GM12891 (cell line): Measurements from ENCODE around the gene BNC2.
"Not testable (repeated sequence)": the region's sequence is repeated elsewhere in the genome, so short reads cannot be mapped to it uniquely, and the experiment has no call there.

ENCODE experiments used
- DNase-seq: peaks from one replicate; pipeline ENCODE4 v3.0.0; 2011; ENCODE audit warnings: low spot score; ENCODE audit not compliant: insufficient read length
- FAIRE-seq: peaks from 2 replicates; lab custom pipeline; 2011; peaks lifted over from hg19 to GRCh38; lab: Jason Lieb, UNC
- PAX5 ChIP-seq: IDR thresholded peaks from 2 replicates; pipeline ENCODE4 v1.6.1; 2011; ENCODE audit warnings: low read length, moderate library complexity, mild to moderate bottlenecking; ENCODE audit not compliant: insufficient read depth, severe bottlenecking
- POLR2A ChIP-seq: IDR thresholded peaks from 2 replicates; pipeline ENCODE4 v1.6.1; 2011; ENCODE audit warnings: low read depth, low read length, control low read depth
- POLR2AphosphoS5 ChIP-seq: IDR thresholded peaks from 2 replicates; pipeline ENCODE4 v1.6.1; 2011; ENCODE audit warnings: low read depth, low read length, control low read depth
- POU2F2 ChIP-seq: IDR thresholded peaks from 2 replicates; pipeline ENCODE4 v1.6.1; 2011; ENCODE audit warnings: low read depth, mild to moderate bottlenecking, control low read depth, low read length, moderate library complexity
- SPI1 ChIP-seq: IDR thresholded peaks from 2 replicates; pipeline ENCODE4 v1.6.1; 2011; ENCODE audit warnings: low read depth, low read length, control low read depth
- TAF1 ChIP-seq: IDR thresholded peaks from 2 replicates; pipeline ENCODE4 v1.6.1; 2011; ENCODE audit warnings: low read depth, low read length, control low read depth

Gene BNC2

GRCh38 chr9:16496908-16497307, 373.6 kb downstream of the BNC2 start:
- no peak for DNase-seq
- TF ChIP-seq SPI1: no peak
- TF ChIP-seq POLR2A: no peak
- no peak for TF ChIP-seq POU2F2
- no peak for TF ChIP-seq POLR2AphosphoS5
- no peak for TF ChIP-seq PAX5
- FAIRE-seq: no peak

- FAIRE-seq (no peak), DNase-seq (no peak)
- TF ChIP-seq PAX5 (no peak), TAF1 (no peak), POU2F2 (no peak), SPI1 (no peak), POLR2AphosphoS5 (no peak), POLR2A (no peak)
Measured at GRCh38 chr9:16487915-16488314, 382.6 kb downstream of the BNC2 start.

GRCh38 chr9:16485575-16486321, 384.7 kb downstream of the BNC2 start:
- TF ChIP-seq POU2F2 (no peak), TAF1 (no peak), POLR2AphosphoS5 (no peak), POLR2A (no peak), PAX5 (no peak), SPI1 (no peak)
- FAIRE-seq (no peak), DNase-seq (no peak)

GRCh38 chr9:16485160-16485559, 385.3 kb downstream of the BNC2 start:
- TF ChIP-seq TAF1 (no peak), POLR2AphosphoS5 (no peak), PAX5 (no peak), POLR2A (no peak), POU2F2 (no peak), SPI1 (no peak)
- FAIRE-seq: no peak

DNA sequence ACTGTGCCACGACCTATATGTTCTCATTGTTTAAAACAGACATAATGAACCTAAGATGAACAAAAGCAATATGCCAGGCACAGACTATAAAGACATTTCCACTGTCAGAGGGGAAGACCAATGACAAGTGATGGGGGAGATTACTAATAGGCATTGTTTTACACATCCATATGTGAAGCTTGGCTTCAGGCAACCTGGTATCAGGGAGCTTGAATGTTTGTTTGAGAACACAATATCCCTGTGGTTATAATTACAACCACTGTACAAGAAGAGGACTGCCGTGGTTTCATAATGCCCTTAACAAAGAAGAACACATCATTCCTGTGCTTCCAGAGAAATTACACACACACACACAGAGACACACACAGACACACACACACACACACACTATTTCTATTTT, 385.7 kb downstream of the BNC2 start:
- TF ChIP-seq SPI1 (no peak), PAX5 (no peak), POLR2A (no peak)
- DNase-seq: no peak
- FAIRE-seq: no peak

More at GRCh38 chr9:16485160-16485559, 385.3 kb downstream of the BNC2 start:
- no peak for DNase-seq

GRCh38 chr9:16484180-16484579, 386.3 kb downstream of the BNC2 start:
- TF ChIP-seq POLR2AphosphoS5 (no peak), TAF1 (no peak), POLR2A (no peak), PAX5 (no peak), SPI1 (no peak), POU2F2 (no peak)
- DNase-seq (no peak), FAIRE-seq (no peak)

GRCh38 chr9:16482764-16483163, 387.7 kb downstream of the BNC2 start:
- DNase-seq (no peak), FAIRE-seq (no peak)
- no peak for TF ChIP-seq POLR2AphosphoS5
- no peak for TF ChIP-seq POU2F2
- TF ChIP-seq PAX5: no peak
- no peak for TF ChIP-seq TAF1
- no peak for TF ChIP-seq SPI1
- no peak for TF ChIP-seq POLR2A

DNA sequence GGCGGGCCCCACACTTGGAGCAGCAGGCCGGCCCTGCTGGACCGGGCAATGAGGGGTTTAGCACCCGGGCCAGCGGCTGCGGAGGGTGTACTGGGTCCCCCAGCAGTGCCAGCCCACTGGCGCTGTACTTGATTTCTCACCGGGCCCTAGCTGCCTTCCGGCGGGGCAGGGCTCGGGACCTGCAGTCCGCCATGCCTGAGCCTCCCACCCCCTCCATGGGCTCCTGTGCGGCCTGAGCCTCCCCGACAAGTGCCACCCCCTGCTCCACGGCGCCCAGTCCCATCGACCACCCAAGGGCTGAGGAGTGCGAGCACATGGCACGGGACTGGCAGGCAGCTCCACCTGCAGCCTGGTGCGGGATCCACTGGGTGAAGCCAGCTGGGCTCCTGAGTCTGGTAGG, 389.9 kb downstream of the BNC2 start:
- FAIRE-seq: not testable (repeated sequence)

GRCh38 chr9:16475996-16476395, 394.5 kb downstream of the BNC2 start:
- TF ChIP-seq POLR2AphosphoS5: no peak
- no peak for TF ChIP-seq SPI1
- no peak for TF ChIP-seq POLR2A
- no peak for TF ChIP-seq PAX5
- no peak for TF ChIP-seq TAF1
- no peak for TF ChIP-seq POU2F2
- no peak for DNase-seq
- no peak for FAIRE-seq

More for the DNA sequence above, 389.9 kb downstream of the BNC2 start:
- not testable (repeated sequence) for DNase-seq

- no peak for TF ChIP-seq POLR2A
- TF ChIP-seq POLR2AphosphoS5: no peak
- TF ChIP-seq TAF1: no peak
- TF ChIP-seq POU2F2: no peak
- TF ChIP-seq PAX5: no peak
- no peak for TF ChIP-seq SPI1
- FAIRE-seq (no peak), DNase-seq (no peak)
Measured at GRCh38 chr9:16475257-16475656, 395.2 kb downstream of the BNC2 start.
